Adrenal gland (tissue), 12 donors: ENCODE results near the gene MACF1. TPM values are rescaled to one million over a fixed set of nuclear protein-coding genes. Genes with fewer than 3 reads are reported as not detected.
A peak's percentile ranks its signal among the peaks of the same experiment; 100 is the strongest.

ENCODE experiments used
- DNase-seq, 7 donors: peaks; one replicate each; pipeline ENCODE4 v3.0.0-alpha.2; 2019 to 2020
- H3K27ac ChIP-seq, 5 donors: fragments of 200-600 bp; sonication (generic) in 4 of 5; 1 replicate in 3 of 5; 2 replicates in 2 of 5; pipeline versions ENCODE4 v1.5.1 to v1.8.0; 2016 to 2020; ENCODE audit warnings: mild to moderate bottlenecking in 1 of 5
- H3K27me3 ChIP-seq: fragments of 200-600 bp; 2 replicates; pipeline ENCODE4 v1.8.0; 2021
- H3K36me3 ChIP-seq, 2 donors: fragments of 200-600 bp; replicated peaks in 1 of 2; 1 replicate in 1 of 2; 2 replicates in 1 of 2; pipeline versions ENCODE4 v1.5.1 to v1.8.0; 2018 to 2022
- H3K4me1 ChIP-seq, 2 donors: fragments of 200-600 bp; replicated peaks in 1 of 2; 1 replicate in 1 of 2; 2 replicates in 1 of 2; pipeline versions ENCODE4 v1.5.1 to v1.8.0; 2018 to 2021
- H3K4me3 ChIP-seq, 4 donors: fragments of 200-600 bp; sonication (generic) in 3 of 4; one replicate each; pipeline ENCODE4 v1.5.1; 2016 to 2018
- H3K9me3 ChIP-seq, 3 donors: fragments of 200-600 bp; sonication (generic) in 1 of 3; replicated peaks in 1 of 3; 1 replicate in 2 of 3; 2 replicates in 1 of 3; pipeline versions ENCODE4 v1.5.1 to v1.8.0; 2016 to 2021
- CTCF ChIP-seq, 6 experiments: fragments of 450-650 bp in 4 of 6; fragments of 200-600 bp in 2 of 6; sonication (generic) in 1 of 6; IDR thresholded peaks; 1 replicate in 5 of 6; 2 replicates in 1 of 6; pipeline versions ENCODE4 v1.5.1 to v1.8.0; 2016 to 2021; ENCODE audit warnings: antibody characterized with exemption in 6 of 6, mild to moderate bottlenecking in 2 of 6, moderate library complexity in 1 of 6
- POLR2A ChIP-seq, 2 donors: fragments of 450-650 bp; IDR thresholded peaks; one replicate each; pipeline ENCODE4 v1.6.1; 2017; ENCODE audit warnings: antibody characterized with exemption in 2 of 2, mild to moderate bottlenecking in 2 of 2, moderate library complexity in 1 of 2
- WGBS, 4 donors: extraction: QIAGEN DNeasy Blood & Tissue Kit in 2 of 4; methylation state at CpG; one replicate each; pipeline versions ENCODE4 v1.1.5 to v1.1.7; 2013 to 2017; 5-methylcytosine and 5-hydroxymethylcytosine counted together
- intact Hi-C, 2 donors: fragments of 100-400 bp; cut with DNase I; formaldehyde crosslinking; loops; one replicate each; pipeline versions ENCODE4 v1.14.1 to v1.15.0; 2022 to 2023
- polyA plus RNA-seq, 3 donors: library from polyadenylated mRNA; stranded (reverse); fragments of 200-250 nt in 2 of 3; fragments of 350-450 nt in 1 of 3; fragmentation: Illumina TruSeq in 1 of 3; extraction: RNeasy Lipid Tissue Mini Kit (QIAGEN cat#74804) in 1 of 3; gene quantifications; one replicate each; pipeline ENCODE4 v1.2.3, GENCODE V29; 2013 to 2014
- total RNA-seq, 9 donors: library from RNA; depleted of rRNA in 4 of 9; stranded (reverse); fragments of >200 nt in 4 of 9; fragments of 120-200 nt in 1 of 9; fragmentation: NEBNext Ultra II Directional in 1 of 9; extraction: Animal tissue kit (Norgen Biotek cat#: 25700) in 1 of 9; gene quantifications; one replicate each; pipeline versions ENCODE4 v1.1.0 to v1.2.4, GENCODE V29; 2013 to 2023
- donor health status: healthy with polysubstance abuse.
- donor health status: Bipolar disorder and iron deficiency.
- donor health status: DM: yes; HTN: yes; CAD: no.
- donor health status: DM: no; HTN: no; CAD: no.
- donor health status: DM: no; HTN: no; CAD: no.
- donor health status: DM: yes; HTN: yes; CAD: no.

Gene MACF1
- total and polyA plus RNA-seq, 12 donors = 85.1 to 334 (median 219) TPM

- H3K27ac ChIP-seq = peak overlapping the region in 4 of 5 donors; percentile 3 to 72 (median 66)
- peaks cover 0 to 6% of the 10 kb centered on the region in 2 donors for H3K36me3 ChIP-seq
- no peaks in the 10 kb centered on the region for H3K9me3 ChIP-seq
- peak in 6 of 7 donors; percentile 32 to 70 (median 56) for DNase-seq
- peaks cover 51 to 83% of the 10 kb centered on the region in 2 donors for H3K4me1 ChIP-seq
- WGBS, 4 donors = 15 to 29% (median 25%) methylated on average over 3 of the region's 3 CpGs
- H3K4me3 ChIP-seq = no peak overlapping the region
- TF ChIP-seq POLR2A (IDR thresholded peaks at IDR 0.05) = no peak
- TF ChIP-seq CTCF (IDR thresholded peaks at IDR 0.05) = no peak
- H3K27me3 ChIP-seq = no peaks in the 10 kb centered on the region
- intact Hi-C loops = no loop called here
Observed at GRCh38 chr1:39394598-39394997, 190.1 kb downstream of the MACF1 start.

- WGBS, 4 donors = 21 to 53% (median 35%) methylated on average over 1 of the region's 1 CpG
- H3K36me3 ChIP-seq = no peaks in the 10 kb centered on the region
- H3K4me1 ChIP-seq = peaks cover 51 to 85% of the 10 kb centered on the region in 2 donors
- H3K9me3 ChIP-seq = no peaks in the 10 kb centered on the region
- H3K27ac ChIP-seq = peak overlapping the region in 4 of 5 donors; percentile 3 to 72 (median 66)
- no peaks in the 10 kb centered on the region for H3K27me3 ChIP-seq
- no peak overlapping the region for H3K4me3 ChIP-seq
- intact Hi-C loops = no loop called here
- TF ChIP-seq CTCF (IDR thresholded peaks at IDR 0.05) (no peak), POLR2A (IDR thresholded peaks at IDR 0.05) (no peak)
- no peak for DNase-seq
Observed at GRCh38 chr1:39395357-39395831, 190.9 kb downstream of the MACF1 start.

- H3K36me3 ChIP-seq = no peaks in the 10 kb centered on the region
- no peak overlapping the region for H3K4me3 ChIP-seq
- TF ChIP-seq CTCF (IDR thresholded peaks at IDR 0.05) (no peak), POLR2A (IDR thresholded peaks at IDR 0.05) (no peak)
- WGBS, 4 donors = 82 to 89% (median 83%) methylated on average over 5 of the region's 5 CpGs
- H3K27ac ChIP-seq = peak overlapping the region in 1 of 5 donors; percentile 90
- H3K9me3 ChIP-seq = no peaks in the 10 kb centered on the region
- no peak for DNase-seq
- intact Hi-C loops = no loop called here
- peaks cover 42 to 76% of the 10 kb centered on the region in 2 donors for H3K4me1 ChIP-seq
- no peaks in the 10 kb centered on the region for H3K27me3 ChIP-seq
Observed at GRCh38 chr1:39396671-39397070, 192.2 kb downstream of the MACF1 start.

- peaks cover 34 to 70% of the 10 kb centered on the region in 2 donors for H3K4me1 ChIP-seq
- no peak for TF ChIP-seq POLR2A (IDR thresholded peaks at IDR 0.05)
- 78 to 92% (median 91%) methylated on average over 5 of the region's 5 CpGs for WGBS, 4 donors
- no peak overlapping the region for H3K4me3 ChIP-seq
- no peaks in the 10 kb centered on the region for H3K27me3 ChIP-seq
- H3K27ac ChIP-seq = peak overlapping the region in 4 of 5 donors; percentile 75 to 90 (median 86)
- intact Hi-C loops = no loop called here
- no peaks in the 10 kb centered on the region for H3K36me3 ChIP-seq
- DNase-seq = no peak
- no peaks in the 10 kb centered on the region for H3K9me3 ChIP-seq
Observed at GRCh38 chr1:39397487-39397886, 193.0 kb downstream of the MACF1 start.
